CD4-positive, alpha-beta T cell treated with Interleukin-4 for 1 hour (primary cell): ENCODE measurements around the gene CD36.

Source experiments
- DNase-seq, 2 donors: peaks; one replicate each; pipeline ENCODE4 v3.0.0-alpha.2; 2020 to 2022

Gene CD36

DNA sequence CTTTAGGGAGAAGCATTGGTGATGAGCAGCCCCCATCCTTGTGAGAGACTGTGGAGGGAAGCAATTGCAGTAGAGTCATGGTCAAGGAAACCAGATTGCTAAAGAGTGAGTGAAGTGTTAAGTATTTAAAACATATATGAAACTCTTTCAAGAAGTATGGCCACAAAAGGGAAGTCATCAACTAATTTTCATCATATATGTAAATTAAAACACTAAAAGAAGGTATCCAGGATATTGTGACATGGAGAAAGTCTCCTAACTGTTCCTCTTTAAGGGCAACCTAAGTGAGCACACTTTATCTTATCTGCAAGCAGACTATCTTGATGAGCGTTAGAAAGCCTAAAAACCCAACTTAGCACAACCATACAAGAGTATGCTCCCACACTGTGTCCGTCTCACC, 69.7 kb downstream of the CD36 start:
- DNase-seq = no peak

DNA sequence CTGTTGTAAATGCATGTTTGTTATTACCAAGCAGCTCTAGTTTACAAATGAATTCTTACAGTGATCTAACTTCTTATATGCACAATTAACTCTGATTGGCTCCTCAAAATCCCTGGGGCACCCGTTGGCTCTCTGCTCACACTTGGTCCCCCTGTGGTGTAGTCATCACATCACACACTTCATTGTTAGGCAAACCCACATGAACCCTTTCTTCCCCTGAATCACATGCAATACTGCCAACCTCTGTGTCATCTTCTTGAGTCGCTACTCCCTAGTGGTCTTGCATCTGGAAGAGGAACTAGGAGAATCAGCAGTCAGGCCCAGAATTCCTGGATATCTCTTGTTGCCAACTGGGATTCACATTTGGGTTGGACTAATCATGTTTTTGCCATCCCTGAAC, 73.1 kb downstream of the CD36 start:
- DNase-seq = no peak

DNA sequence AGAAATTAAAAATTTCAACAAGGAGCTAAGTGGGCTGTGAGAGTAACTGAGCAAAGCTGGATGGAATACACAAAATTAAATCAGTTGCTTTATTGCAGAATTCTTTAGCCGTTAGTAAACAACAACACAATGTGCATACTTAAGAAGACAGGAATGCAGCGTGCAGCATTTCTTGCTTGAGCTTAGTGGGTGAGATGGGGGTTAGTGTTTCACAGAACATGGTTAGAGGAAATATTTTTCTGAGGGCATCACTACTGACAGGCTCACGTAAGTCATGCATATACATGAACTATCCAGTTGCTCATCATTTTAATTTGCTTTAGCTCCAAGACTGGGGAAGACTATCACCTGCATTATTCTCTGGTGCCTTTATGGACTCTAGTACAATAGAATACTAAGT, 80.8 kb downstream of the CD36 start:
- DNase-seq = no peak

DNA sequence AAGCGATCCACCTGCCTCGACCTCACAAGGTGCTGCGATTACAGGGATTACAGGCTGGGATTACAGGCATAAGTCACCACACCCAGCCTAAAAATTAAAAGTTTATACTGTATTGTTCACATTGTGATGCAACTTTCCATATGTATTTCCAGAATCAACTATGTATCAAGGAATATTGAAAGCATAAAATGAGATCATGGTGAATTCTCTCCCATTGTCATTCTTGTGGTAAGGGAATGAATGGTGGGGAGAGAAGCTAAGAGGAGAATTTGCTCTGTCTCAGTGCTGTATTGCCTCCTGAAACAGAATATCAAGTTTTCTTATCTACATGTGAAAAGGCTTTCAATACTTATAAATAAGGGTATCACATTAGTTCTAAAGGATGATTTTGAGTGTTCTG, 81.7 kb downstream of the CD36 start:
- DNase-seq = no peak

DNA sequence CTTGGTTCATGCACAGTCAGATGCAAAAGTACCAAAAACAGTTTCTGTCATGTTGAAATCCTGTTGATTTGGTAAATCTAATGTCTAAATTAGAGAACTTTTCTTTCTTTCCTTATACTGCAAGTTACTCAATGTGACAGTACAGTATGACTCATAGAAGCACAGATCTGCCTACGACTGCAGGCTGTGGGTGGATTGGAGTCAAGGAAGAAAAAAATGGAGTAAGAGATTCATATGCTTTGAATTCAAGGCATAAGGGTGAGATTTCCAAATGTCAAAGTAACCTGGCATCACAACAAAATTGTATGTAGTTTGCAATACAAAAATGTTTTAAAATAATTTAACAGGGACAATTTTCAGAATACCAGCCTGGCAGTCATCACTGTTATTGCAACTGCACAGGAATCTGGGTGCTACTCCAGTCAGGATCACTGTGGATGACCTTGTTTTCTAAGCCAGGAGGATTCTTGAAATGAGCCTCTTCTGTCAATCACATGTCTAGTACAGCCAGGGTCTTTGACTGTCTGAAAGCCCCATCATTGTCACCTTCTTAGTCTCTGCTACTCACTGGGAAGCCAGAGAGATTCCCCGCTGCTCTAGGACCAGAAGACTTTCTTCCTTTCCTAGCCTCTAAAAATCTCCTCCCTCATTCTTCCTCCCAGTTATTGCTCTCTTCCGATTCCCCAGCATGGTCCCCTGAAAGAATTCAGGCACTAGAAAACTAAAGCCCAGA, 83.6 kb downstream of the CD36 start:
- no peak for DNase-seq

DNA sequence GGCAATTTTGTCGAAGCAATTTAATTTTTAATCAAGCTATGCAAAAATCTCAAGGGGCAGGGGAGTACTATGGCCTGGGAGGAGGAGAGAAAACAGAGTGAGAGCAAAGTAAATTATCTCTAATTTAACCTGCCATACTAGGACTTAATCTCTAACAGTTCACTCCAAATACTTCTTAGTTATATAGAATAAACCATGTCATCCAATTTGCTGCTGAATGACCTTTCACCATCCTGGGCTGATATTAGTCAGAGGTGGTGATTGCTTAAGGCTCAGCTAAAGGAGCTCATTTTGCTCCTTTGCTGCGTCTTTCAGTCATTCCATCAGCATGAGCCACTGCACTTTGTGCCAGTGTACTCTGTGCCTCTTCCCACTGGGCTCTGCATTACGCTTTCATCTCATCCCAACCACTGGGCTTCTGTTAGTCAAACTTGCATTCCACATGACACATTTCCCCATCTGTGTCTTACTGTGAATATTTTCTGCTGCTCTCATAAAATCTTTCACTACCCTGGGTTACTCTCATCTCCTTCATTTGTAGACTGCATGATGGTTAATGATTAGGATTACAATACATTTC, 84.3 kb downstream of the CD36 start:
- peak in 1 of 2 donors; percentile 36 for DNase-seq

DNA sequence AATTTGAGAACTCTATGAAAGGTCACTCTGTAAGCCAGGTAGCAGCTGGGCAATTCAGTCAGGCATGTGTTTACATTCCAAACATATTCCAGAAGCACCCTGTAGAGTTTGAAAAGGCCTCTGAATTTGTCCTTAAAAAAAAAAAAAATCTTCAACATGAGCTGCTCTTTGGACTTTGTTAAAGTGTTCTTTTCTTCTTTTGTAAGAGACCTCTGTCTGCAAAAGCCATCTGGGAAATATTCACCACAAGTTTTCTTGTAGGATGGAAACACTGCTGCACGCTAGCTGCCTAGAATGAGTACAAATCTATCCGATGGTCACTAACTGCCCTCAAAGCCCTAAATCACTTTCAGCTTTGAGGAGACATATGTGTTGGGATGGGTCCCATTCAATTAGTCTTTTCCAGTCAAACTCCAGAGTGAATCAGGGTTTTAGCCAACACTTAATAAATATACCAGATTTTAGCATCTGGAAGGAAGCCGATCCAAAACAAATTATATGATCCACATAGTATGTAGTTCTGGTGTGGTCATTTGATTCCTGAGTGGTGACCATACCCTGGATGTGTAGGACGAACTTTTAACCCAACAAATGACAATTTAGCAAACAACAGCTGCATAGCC, 85.9 kb downstream of the CD36 start:
- DNase-seq = no peak

DNA sequence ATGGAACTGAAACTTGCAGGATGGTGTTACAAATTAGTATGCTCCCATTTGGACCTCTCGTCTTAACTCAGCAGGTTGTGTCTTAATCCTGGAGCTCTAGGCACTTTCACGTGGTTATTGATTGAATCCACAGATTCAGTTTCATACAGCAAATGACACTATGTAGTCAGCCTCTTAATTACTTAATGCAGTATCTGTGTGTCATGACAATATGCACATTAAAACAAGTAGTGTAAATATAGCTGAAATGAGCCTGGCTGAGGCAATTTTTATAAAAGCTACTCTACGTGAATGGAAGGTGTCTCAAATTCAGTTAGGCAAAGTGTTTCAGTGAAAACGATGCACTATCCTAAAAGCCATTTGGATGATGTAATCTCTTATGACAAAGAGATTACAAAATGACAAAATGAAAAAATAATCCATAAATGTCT, 86.8 kb downstream of the CD36 start:
- DNase-seq = no peak
